Measurements from ENCODE around the gene MRPL48.

GRCh38 chr11:73894725-73895335 is 107.2 kb downstream of the MRPL48 start:
- TF ChIP-seq POLR2A (IDR thresholded peaks at IDR 0.05; ENCODE audit: low read length) (no peak), GATA1 (IDR thresholded peaks at IDR 0.05; ENCODE audit: low read depth, low read length) (no peak)

Measured in erythroblast (primary cell).